GM19099 (cell line): ENCODE data around the gene NKD1.

Experiments
- POLR2A ChIP-seq: IDR thresholded peaks from 3 replicates; pipeline ENCODE4 v1.6.1; 2011; ENCODE audit warnings: low read depth; ENCODE audit not compliant: insufficient read length; ENCODE audit errors: extremely low read depth

NKD1 gene

GRCh38 chr16:50684823-50685461, 136.7 kb downstream of the NKD1 start:
- TF ChIP-seq POLR2A, result peak; percentile 3

- no peak for TF ChIP-seq POLR2A
These were observed 137.4 kb downstream of the NKD1 start for GRCh38 chr16:50685462-50686063.

- no peak for TF ChIP-seq POLR2A
These were observed 139.9 kb downstream of the NKD1 start for GRCh38 chr16:50688083-50688482.

- no peak for TF ChIP-seq POLR2A
These were observed 140.7 kb downstream of the NKD1 start for GRCh38 chr16:50688867-50689266.

GRCh38 chr16:50690177-50690576, 142.0 kb downstream of the NKD1 start:
- TF ChIP-seq POLR2A, result no peak

GRCh38 chr16:50692644-50692998, 144.4 kb downstream of the NKD1 start:
- no peak for TF ChIP-seq POLR2A

- TF ChIP-seq POLR2A, result peak; percentile 68
These were observed 145.0 kb downstream of the NKD1 start, which contains the start of gene NOD2 for GRCh38 chr16:50692999-50693781. TSS of gene NOD2 (plus strand) at chr16:50693606. CDS start at chr16:50699496, 5,890 bp downstream.

GRCh38 chr16:50694206-50694605, 146.0 kb downstream of the NKD1 start:
- TF ChIP-seq POLR2A, result no peak

- TF ChIP-seq POLR2A, result no peak
These were observed 147.1 kb downstream of the NKD1 start for GRCh38 chr16:50695017-50696000.

- no peak for TF ChIP-seq POLR2A
These were observed 147.9 kb downstream of the NKD1 start for GRCh38 chr16:50696126-50696525.

GRCh38 chr16:50696575-50697420, 148.6 kb downstream of the NKD1 start:
- TF ChIP-seq POLR2A, result peak; percentile 66

GRCh38 chr16:50697421-50697715, 149.2 kb downstream of the NKD1 start:
- TF ChIP-seq POLR2A, result peak; percentile 13

- TF ChIP-seq POLR2A, result peak; percentile 18
These were observed 149.9 kb downstream of the NKD1 start for GRCh38 chr16:50697881-50698767.
